Fibroblast of the conjunctiva (primary cell): ENCODE data around the gene SCGB3A2.
A peak's percentile ranks its signal among the peaks of the same experiment; 100 is the strongest.
"Not testable (repeated sequence)": the region's sequence is repeated elsewhere in the genome, so short reads cannot be mapped to it uniquely, and the experiment has no call there.

Experiments
- DNase-seq: peaks from one replicate; pipeline ENCODE4 v3.0.0-alpha.2; 2010; ENCODE audit warnings: low read depth

The SCGB3A2 gene

GRCh38 chr5:147863454-147864158 lies 14.9 kb upstream of the SCGB3A2 start:
- DNase-seq: no peak

DNA sequence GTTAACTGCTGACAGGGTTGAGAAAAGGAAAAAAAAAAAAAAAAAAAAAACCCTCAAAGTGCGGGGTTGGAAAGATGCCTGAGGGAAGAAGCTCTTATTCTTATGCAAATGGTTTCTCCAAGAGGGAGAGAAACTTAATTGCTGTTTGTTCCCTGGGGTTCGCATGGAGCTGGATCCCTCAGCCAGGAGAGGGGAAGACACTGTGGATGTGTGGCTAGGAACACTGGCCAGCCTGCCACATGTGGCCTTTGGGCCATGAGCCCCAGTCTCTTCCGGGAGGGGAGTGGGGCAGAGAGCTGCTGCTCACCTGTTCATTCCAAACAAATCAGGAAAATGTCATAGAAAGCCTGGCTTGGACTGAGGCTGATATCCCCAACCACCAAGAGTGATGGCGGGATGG lies 9.4 kb upstream of the SCGB3A2 start:
- no peak for DNase-seq

DNA sequence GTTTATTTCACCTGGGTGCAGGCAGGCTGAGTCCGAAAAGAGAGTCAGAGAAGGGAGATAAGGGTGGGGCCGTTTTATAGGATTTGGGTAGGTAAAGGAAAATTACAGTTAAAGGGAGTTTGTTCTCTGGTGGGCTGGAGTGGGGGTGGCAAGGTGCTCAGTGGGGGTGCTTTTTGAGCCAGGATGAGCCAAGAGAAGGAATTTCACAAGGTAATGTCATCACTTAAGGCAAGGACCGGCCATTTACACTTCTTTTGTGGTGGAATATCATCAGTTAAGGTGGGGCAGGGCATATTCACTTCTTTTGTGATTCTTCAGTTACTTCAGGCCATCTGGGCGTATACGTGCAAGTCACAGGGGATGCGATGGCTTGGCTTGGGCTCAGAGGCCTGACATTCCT lies 8.6 kb upstream of the SCGB3A2 start:
- not testable (repeated sequence) for DNase-seq

- DNase-seq: not testable (repeated sequence)
Measured at GRCh38 chr5:147871980-147872549, 6.4 kb upstream of the SCGB3A2 start.

DNA sequence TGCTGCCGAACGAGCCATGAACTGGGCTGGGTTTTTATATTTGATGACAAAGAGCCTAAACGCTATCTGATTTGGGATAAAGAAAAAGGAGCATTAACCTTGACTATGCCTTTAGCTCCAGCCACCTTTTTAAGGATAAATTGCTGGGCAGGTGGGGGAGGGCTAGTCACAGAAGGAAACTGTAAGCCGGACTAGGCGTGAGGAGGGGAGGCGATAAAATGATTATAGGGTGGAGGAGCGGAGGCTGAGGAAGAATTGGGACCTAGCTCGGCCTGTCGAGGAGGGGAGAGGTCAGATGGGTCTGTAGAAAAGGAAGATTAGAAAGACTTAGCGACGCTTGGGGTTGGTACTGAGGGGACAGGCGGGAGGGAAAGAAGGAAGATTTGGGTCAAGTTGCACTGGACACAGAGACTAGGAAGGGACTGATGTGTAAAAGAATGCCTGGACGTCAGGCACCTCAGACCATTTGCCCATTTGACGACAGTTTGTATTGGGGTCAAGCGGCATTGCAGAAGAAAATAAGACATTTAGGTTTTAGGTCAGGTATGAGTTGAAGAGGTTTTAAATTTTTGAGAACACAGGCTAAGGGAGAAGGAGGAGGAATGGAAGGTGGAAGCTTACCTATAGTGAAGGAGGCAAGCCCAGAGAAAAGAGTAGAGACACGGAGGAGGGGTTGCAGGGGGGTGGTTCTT lies 5.6 kb upstream of the SCGB3A2 start:
- DNase-seq: not testable (repeated sequence)

DNA sequence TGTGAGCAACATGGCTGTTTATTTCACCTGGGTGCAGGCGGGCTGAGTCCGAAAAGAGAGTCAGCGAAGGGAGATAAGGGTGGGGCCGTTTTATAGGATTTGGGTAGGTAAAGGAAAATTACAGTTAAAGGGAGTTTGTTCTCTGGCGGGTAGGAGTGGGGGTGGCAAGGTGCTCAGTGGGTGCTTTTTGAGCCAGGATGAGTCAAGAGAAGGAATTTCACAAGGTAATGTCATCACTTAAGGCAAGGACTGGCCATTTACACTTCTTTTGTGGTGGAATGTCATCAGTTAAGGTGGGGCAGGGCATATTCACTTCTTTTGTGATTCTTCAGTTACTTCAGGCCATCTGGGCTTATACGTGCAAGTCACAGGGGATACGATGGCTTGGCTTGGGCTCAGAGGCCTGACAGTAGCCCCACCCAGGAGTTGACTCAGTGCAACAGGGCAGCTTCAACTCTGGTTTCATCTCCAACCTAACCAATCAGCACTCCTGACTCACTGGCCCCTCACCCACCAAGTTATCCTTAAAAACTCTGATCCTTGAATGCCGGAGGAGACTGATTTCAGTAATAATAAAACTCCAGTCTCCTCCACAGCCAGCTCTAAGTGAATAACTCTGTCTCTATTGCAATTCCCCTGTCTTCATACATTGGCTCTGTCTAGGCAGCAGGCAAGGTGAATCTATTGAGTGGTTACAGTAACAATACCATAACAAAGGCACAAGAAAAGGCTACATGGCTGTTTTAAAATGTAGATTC lies 4.2 kb upstream of the SCGB3A2 start:
- not testable (repeated sequence) for DNase-seq

- DNase-seq: no peak
Measured at GRCh38 chr5:147874910-147875367, 3.6 kb upstream of the SCGB3A2 start.

GRCh38 chr5:147876141-147876540 lies 2.4 kb upstream of the SCGB3A2 start:
- DNase-seq: no peak

- no peak for DNase-seq
Measured at GRCh38 chr5:147876626-147877025, 1.9 kb upstream of the SCGB3A2 start.

DNA sequence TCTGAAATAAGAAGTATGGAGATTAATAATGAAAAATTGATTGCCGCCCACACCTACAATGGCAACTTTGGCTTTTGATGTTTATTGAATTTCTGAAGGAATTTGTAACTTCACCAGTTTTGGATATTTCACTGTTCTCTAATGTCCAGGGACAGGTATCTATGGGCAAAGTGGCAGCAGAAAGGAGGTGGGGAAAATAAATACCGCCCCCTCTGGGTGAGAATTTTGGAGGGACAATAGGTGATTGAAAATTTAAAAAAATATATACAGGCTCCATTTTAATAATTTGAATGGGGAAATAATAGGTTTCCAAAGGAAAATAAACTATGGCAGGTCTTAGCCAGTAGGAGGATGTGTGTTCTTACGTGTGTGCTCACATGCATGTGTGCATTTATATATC lies 1.3 kb downstream of the SCGB3A2 start:
- no peak for DNase-seq

GRCh38 chr5:147880487-147880886 lies 2.0 kb downstream of the SCGB3A2 start:
- no peak for DNase-seq

- no peak for DNase-seq
Measured at GRCh38 chr5:147882586-147883313, 4.2 kb downstream of the SCGB3A2 start.

DNA sequence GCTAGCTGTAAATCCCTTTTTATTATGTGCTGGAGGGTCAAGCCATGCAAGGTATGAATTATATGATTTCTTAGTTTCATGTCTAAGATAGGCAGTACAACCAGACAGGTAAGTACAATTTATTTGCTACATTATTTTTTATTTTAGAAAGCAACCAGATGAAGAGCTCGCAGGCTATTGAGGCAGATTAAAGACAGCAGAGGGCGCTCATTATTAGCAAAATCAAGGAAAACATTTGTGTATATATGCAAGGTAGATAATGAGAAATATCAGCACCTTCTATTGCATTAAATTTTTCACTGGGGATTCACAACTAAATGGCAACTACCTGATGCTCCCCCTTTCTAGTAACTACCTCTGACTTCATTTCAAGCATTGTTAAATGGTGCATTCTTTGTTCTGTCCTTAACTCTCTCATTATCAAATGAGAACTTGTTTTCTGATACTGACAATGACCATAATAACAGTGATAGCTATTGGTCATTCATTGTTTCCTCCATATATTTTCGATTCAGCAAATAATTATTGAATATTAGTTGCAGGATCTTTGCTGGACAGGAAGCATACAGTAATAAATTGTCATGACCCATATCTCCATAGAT lies 8.6 kb downstream of the SCGB3A2 start:
- DNase-seq: peak; percentile 2

GRCh38 chr5:147887930-147888329 lies 9.4 kb downstream of the SCGB3A2 start:
- no peak for DNase-seq

- DNase-seq: no peak
Measured at GRCh38 chr5:147892696-147893296, 14.3 kb downstream of the SCGB3A2 start.

DNA sequence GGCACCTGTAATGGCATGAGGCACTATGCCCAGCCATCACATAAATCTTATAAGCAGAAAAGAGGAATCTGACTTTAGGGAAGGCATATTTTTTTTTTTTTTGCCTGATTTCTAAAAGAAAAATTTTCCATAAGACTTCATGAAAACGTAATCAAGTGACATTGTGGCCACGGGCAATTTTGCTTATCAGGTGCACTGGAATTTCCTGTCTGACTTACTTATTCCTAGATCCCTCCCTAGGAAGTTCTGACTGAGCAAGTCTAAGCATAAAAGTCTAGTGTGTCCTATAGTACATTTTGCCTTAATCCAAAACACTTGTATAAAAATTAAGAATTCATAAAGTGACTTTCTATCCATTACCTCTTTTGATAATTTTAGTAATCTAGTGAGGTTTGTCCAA lies 15.3 kb downstream of the SCGB3A2 start:
- no peak for DNase-seq

DNA sequence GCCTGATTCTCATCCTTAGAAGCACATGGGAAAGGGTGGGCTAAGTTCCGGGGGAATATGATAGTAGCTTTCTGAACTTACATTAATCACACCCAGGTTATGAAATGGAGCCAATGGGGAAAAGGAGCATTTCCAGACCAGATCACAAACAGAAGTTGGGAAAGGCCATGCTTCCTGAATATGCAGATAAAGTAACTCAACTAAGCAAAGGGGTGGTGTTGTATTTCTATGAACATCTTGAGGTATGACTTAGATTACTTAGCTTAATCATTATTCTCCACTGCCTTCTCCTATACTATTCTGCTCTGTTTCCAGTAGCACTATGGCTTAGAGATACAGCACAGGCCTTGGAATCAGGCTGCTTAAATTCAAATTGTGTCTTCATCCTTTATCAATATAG lies 17.4 kb downstream of the SCGB3A2 start:
- DNase-seq: no peak

DNA sequence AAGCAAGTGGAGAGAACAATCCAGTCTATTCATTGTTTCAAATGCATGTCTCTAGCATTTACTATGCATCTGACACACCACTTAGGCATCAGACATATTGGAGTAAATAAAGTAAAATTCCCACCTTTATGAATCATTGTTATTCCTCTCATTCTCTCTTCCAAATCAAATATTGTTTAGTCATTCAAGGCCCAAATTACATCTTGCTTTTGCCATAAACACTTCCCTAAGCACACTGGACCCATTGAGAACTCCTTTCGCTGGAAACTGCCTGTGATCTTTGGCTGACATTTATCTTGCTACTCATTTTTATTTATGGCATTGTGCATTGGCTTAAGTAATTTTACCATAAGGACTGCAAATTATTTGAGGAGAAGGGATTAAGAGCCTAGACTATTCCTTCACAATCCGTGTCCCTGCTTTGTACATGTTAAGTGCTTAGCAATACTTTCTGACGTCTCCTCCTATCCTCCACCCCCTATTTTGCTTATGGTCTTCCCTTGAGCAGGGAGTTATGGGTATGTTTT lies 20.4 kb downstream of the SCGB3A2 start:
- no peak for DNase-seq

GRCh38 chr5:147901599-147902039 lies 23.1 kb downstream of the SCGB3A2 start:
- no peak for DNase-seq

- DNase-seq: no peak
Measured at GRCh38 chr5:147902609-147903115, 24.2 kb downstream of the SCGB3A2 start.
